A549 treated with Hydrocortisone at 1 μM for 4 hours (cell line): ENCODE data around the gene CUEDC2. TPM values are rescaled to one million over a fixed set of nuclear protein-coding genes. Genes with fewer than 3 reads are reported as not detected.

Experiments used
- total RNA-seq: library from RNA; stranded (reverse); fragments of 200-300 nt; extraction: Qiagen RNA extraction; gene quantifications from 5 replicates; pipeline ENCODE4 v1.2.3, GENCODE V29; 2022

CUEDC2 gene
- 60.2 to 67.8 TPM (median 64.1 TPM) in 5 replicates for total RNA-seq

GRCh38 chr10:102432162-102432950 is at the start of gene CUEDC2:
Gene CUEDC2 (minus strand): TSS chr10:102432574. CDS start chr10:102425188, 7,386 bp downstream.

GRCh38 chr10:102451105-102451969 is 19.0 kb upstream of the CUEDC2 start, which contains the start of gene C10orf95:
Gene C10orf95 (minus strand): TSS chr10:102451543. CDS start chr10:102451093, 450 bp downstream.

GRCh38 chr10:102420714-102421506 is 11.5 kb downstream of the CUEDC2 start, which contains the start of gene FBXL15:
Gene FBXL15 (plus strand): TSS chr10:102420836. CDS start chr10:102421130, 294 bp downstream.

GRCh38 chr10:102418622-102419268 is 13.6 kb downstream of the CUEDC2 start, which contains the start of gene PSD:
Gene PSD (minus strand): TSS chr10:102418785. CDS start chr10:102417038, 1,747 bp downstream.

GRCh38 chr10:102395400-102396316 is 36.7 kb downstream of the CUEDC2 start, which contains the start of gene NFKB2:
Gene NFKB2 (plus strand): TSS chr10:102395705. CDS start chr10:102395960, 255 bp downstream.

Other genes starting within 250 kb of the CUEDC2 start
- 0.29 to 0.46 TPM (median 0.33 TPM) in 5 replicates for gene ELOVL3, start 206.3 kb downstream of the CUEDC2 start, total RNA-seq
- 0.63 to 1.4 TPM (median 1.2 TPM) in 5 replicates for gene PITX3, start 191.1 kb downstream of the CUEDC2 start, total RNA-seq
- gene GBF1, start 187.0 kb downstream of the CUEDC2 start, total RNA-seq = 23.7 to 27.6 TPM (median 24.7 TPM) in 5 replicates
- gene NFKB2, start 36.9 kb downstream of the CUEDC2 start, total RNA-seq = 36.8 to 61.2 TPM (median 49.2 TPM) in 5 replicates
- gene PSD, start 13.8 kb downstream of the CUEDC2 start, total RNA-seq = 0.25 to 0.78 TPM (median 0.43 TPM) in 5 replicates
- 5.5 to 10.7 TPM (median 8.3 TPM) in 5 replicates for gene FBXL15, start 11.7 kb downstream of the CUEDC2 start, total RNA-seq
- 0.09 to 0.20 TPM (median 0.14 TPM) in 5 replicates for gene C10orf95, start 19.0 kb upstream of the CUEDC2 start, total RNA-seq
- gene ACTR1A, start 70.1 kb upstream of the CUEDC2 start, total RNA-seq = 87.0 to 104 TPM (median 93.8 TPM) in 5 replicates
- gene SUFU, start 71.4 kb upstream of the CUEDC2 start, total RNA-seq = 5.8 to 8.0 TPM (median 7.3 TPM) in 5 replicates
- gene TRIM8, start 211.9 kb upstream of the CUEDC2 start, total RNA-seq = 45.3 to 51.3 TPM (median 46.2 TPM) in 5 replicates